DND-41 (cell line): Measurements from ENCODE around the gene KIFAP3.
"Not testable (repeated sequence)": the region's sequence is repeated elsewhere in the genome, so short reads cannot be mapped to it uniquely, and the experiment has no call there.

ENCODE experiments used
- ATAC-seq: fragments of 200-7000 bp; cut with Tn5 transposase; 3 replicates; pipeline ENCODE4 v1.9.1; 2021; ENCODE audit warnings: low read depth; ENCODE audit not compliant: insufficient read depth
- DNase-seq: peaks from one replicate; pipeline ENCODE4 v3.0.0-alpha.2; 2020
- H2AFZ ChIP-seq: 2 replicates; pipeline ENCODE4 v1.6.0; 2012; ENCODE audit warnings: low read depth, low read length
- H3K27ac ChIP-seq: 2 replicates; pipeline ENCODE4 v1.5.1; 2012; ENCODE audit warnings: low read length, inconsistent platforms
- H3K27me3 ChIP-seq: fragments of 200-600 bp; sonication (generic); 2 replicates; pipeline ENCODE4 v1.6.0; 2012; ENCODE audit warnings: low read length, mild to moderate bottlenecking, inconsistent platforms; ENCODE audit not compliant: insufficient read depth, poor library complexity
- H3K36me3 ChIP-seq: 2 replicates; pipeline ENCODE4 v1.5.1; 2012; ENCODE audit warnings: low read length, inconsistent platforms; ENCODE audit not compliant: insufficient read depth
- H3K4me1 ChIP-seq: 2 replicates; pipeline ENCODE4 v1.5.1; 2012; ENCODE audit warnings: mild to moderate bottlenecking, low read length; ENCODE audit not compliant: insufficient read depth
- H3K4me2 ChIP-seq: 2 replicates; pipeline ENCODE4 v1.6.0; 2012; ENCODE audit warnings: mild to moderate bottlenecking, moderate library complexity, low read length, inconsistent platforms; ENCODE audit not compliant: insufficient read depth
- H3K4me3 ChIP-seq, 2 experiments: fragments of 200-600 bp in 1 of 2; shearing (Covaris generic) in 1 of 2; 2 replicates each; pipeline ENCODE4 v1.5.1; 2012 to 2016; ENCODE audit warnings: inconsistent platforms in 2 of 2, low read length in 2 of 2, mild to moderate bottlenecking in 2 of 2, low read depth in 1 of 2, moderate library complexity in 1 of 2
- H3K79me2 ChIP-seq: 2 replicates; pipeline ENCODE4 v1.6.0; 2012; ENCODE audit warnings: low read length, inconsistent platforms; ENCODE audit not compliant: insufficient read depth
- H3K9ac ChIP-seq: 2 replicates; pipeline ENCODE4 v1.6.0; 2012; ENCODE audit warnings: low read depth, mild to moderate bottlenecking, inconsistent platforms, low read length, moderate library complexity
- H3K9me3 ChIP-seq: 2 replicates; pipeline ENCODE4 v1.5.1; 2012; ENCODE audit warnings: low read length, moderate library complexity, mild to moderate bottlenecking, inconsistent platforms; ENCODE audit not compliant: insufficient read depth, severe bottlenecking
- H4K20me1 ChIP-seq: 2 replicates; pipeline ENCODE4 v1.6.0; 2012; ENCODE audit warnings: low read length; ENCODE audit not compliant: insufficient read depth
- CTCF ChIP-seq: IDR thresholded peaks from 2 replicates; pipeline ENCODE4 v1.5.1; 2012; ENCODE audit warnings: borderline replicate concordance, low read length, moderate library complexity, mild to moderate bottlenecking; ENCODE audit not compliant: poor library complexity, severe bottlenecking; ENCODE audit errors: extremely low read depth
- EZH2 ChIP-seq: IDR thresholded peaks from 3 replicates; pipeline ENCODE4 v1.6.1; 2012; ENCODE audit warnings: borderline replicate concordance, low read depth, mild to moderate bottlenecking, moderate library complexity, low read length, inconsistent platforms; ENCODE audit not compliant: severe bottlenecking

Gene KIFAP3

GRCh38 chr1:169924829-169925228, 149.7 kb downstream of the KIFAP3 start:
- no peaks in the 10 kb centered on the region for H4K20me1 ChIP-seq
- peaks cover 5% of the 10 kb centered on the region for H3K4me1 ChIP-seq
- no peaks in the 10 kb centered on the region for H3K79me2 ChIP-seq
- H3K4me2 ChIP-seq, result no peak overlapping the region
- TF ChIP-seq EZH2 (no peak), CTCF (no peak)
- no peak overlapping the region for H2AFZ ChIP-seq
- no peaks in the 10 kb centered on the region for H3K36me3 ChIP-seq
- no peaks in the 10 kb centered on the region for H3K27me3 ChIP-seq
- no peak overlapping the region for H3K9ac ChIP-seq
- DNase-seq (no peak), ATAC-seq (no peak)
- no peaks in the 10 kb centered on the region for H3K9me3 ChIP-seq
- H3K4me3 ChIP-seq, result no peak overlapping the region
- H3K27ac ChIP-seq, result no peak overlapping the region

GRCh38 chr1:169924063-169924462, 150.4 kb downstream of the KIFAP3 start:
- DNase-seq, result no peak
- no peak overlapping the region for H3K4me3 ChIP-seq
- no peaks in the 10 kb centered on the region for H3K27me3 ChIP-seq
- H3K36me3 ChIP-seq, result no peaks in the 10 kb centered on the region
- H3K27ac ChIP-seq, result no peak overlapping the region
- no peaks in the 10 kb centered on the region for H3K9me3 ChIP-seq
- no peak for TF ChIP-seq CTCF
- no peak for TF ChIP-seq EZH2
- no peak overlapping the region for H3K4me2 ChIP-seq
- no peaks in the 10 kb centered on the region for H3K79me2 ChIP-seq
- peaks cover 5% of the 10 kb centered on the region for H3K4me1 ChIP-seq
- no peaks in the 10 kb centered on the region for H4K20me1 ChIP-seq
- H3K9ac ChIP-seq, result no peak overlapping the region
- ATAC-seq, result no peak
- no peak overlapping the region for H2AFZ ChIP-seq

GRCh38 chr1:169921080-169921479, 153.4 kb downstream of the KIFAP3 start:
- DNase-seq (no peak), ATAC-seq (no peak)
- H3K27me3 ChIP-seq, result no peaks in the 10 kb centered on the region
- H3K79me2 ChIP-seq, result no peaks in the 10 kb centered on the region
- H2AFZ ChIP-seq, result no peak overlapping the region
- no peaks in the 10 kb centered on the region for H4K20me1 ChIP-seq
- no peaks in the 10 kb centered on the region for H3K9me3 ChIP-seq
- no peaks in the 10 kb centered on the region for H3K36me3 ChIP-seq
- no peak overlapping the region for H3K4me3 ChIP-seq
- no peak overlapping the region for H3K9ac ChIP-seq
- TF ChIP-seq EZH2, result no peak
- TF ChIP-seq CTCF, result no peak
- peaks cover 3% of the 10 kb centered on the region for H3K4me1 ChIP-seq
- H3K27ac ChIP-seq, result no peak overlapping the region
- H3K4me2 ChIP-seq, result no peak overlapping the region

- no peaks in the 10 kb centered on the region for H4K20me1 ChIP-seq
These were observed 155.6 kb downstream of the KIFAP3 start for GRCh38 chr1:169918927-169919326.

GRCh38 chr1:169918220-169918619, 156.3 kb downstream of the KIFAP3 start:
- H3K4me3 ChIP-seq, H3K9ac ChIP-seq: not testable (repeated sequence)

More at GRCh38 chr1:169918927-169919326, 155.6 kb downstream of the KIFAP3 start:
- DNase-seq (no peak), ATAC-seq (no peak)
- Histone ChIP-seq H3K79me2 (no peaks in the 10 kb centered on the region), H3K4me2 (no peak overlapping the region), H3K4me1 (no peaks in the 10 kb centered on the region), H3K4me3 (no peak overlapping the region), H3K27me3 (no peaks in the 10 kb centered on the region), H3K9ac (no peak overlapping the region), H3K27ac (no peak overlapping the region), H3K9me3 (no peaks in the 10 kb centered on the region), H3K36me3 (no peaks in the 10 kb centered on the region), H2AFZ (no peak overlapping the region)
- TF ChIP-seq CTCF (no peak), EZH2 (no peak)

More at GRCh38 chr1:169918220-169918619, 156.3 kb downstream of the KIFAP3 start:
- not testable (repeated sequence) for H3K4me2 ChIP-seq, ATAC-seq, DNase-seq, H4K20me1 ChIP-seq, H3K4me1 ChIP-seq, H3K27me3 ChIP-seq, H3K27ac ChIP-seq, H3K36me3 ChIP-seq, H3K79me2 ChIP-seq, H2AFZ ChIP-seq, H3K9me3 ChIP-seq
